Suprapubic skin (tissue), 4 donors: ENCODE results near the gene PIK3R1.

ENCODE experiments used
- CTCF ChIP-seq, 2 donors: fragments of 200-600 bp in 1 of 2; fragments of 450-650 bp in 1 of 2; sonication (generic) in 1 of 2; IDR thresholded peaks; one replicate each; pipeline ENCODE4 v1.5.1; 2016 to 2019; ENCODE audit warnings: antibody characterized with exemption in 2 of 2, mild to moderate bottlenecking in 1 of 2, moderate library complexity in 1 of 2
- EP300 ChIP-seq: sonication (generic); formaldehyde crosslinking; IDR thresholded peaks from one replicate; pipeline ENCODE4 v1.6.1; 2017; ENCODE audit warnings: antibody characterized with exemption
- POLR2A ChIP-seq, 2 donors: fragments of 450-650 bp; IDR thresholded peaks; one replicate each; pipeline ENCODE4 v1.6.1; 2017; ENCODE audit warnings: antibody characterized with exemption in 2 of 2, mild to moderate bottlenecking in 2 of 2, moderate library complexity in 2 of 2
- POLR2AphosphoS5 ChIP-seq, 3 donors: sonication (generic); formaldehyde crosslinking; IDR thresholded peaks; one replicate each; pipeline ENCODE4 v1.6.1; 2017; ENCODE audit warnings: antibody characterized with exemption in 3 of 3

- TF ChIP-seq CTCF (IDR thresholded peaks at IDR 0.05) (no peak), EP300 (no peak), POLR2A (IDR thresholded peaks at IDR 0.05) (no peak), POLR2AphosphoS5 (IDR thresholded peaks at IDR 0.05) (no peak)
Measured at GRCh38 chr5:68341006-68341405, 125.5 kb downstream of the PIK3R1 start.
